Endodermal cell (in vitro differentiated cells): ENCODE results near the gene SEM1. TPM values are rescaled to one million over a fixed set of nuclear protein-coding genes. Genes with fewer than 3 reads are reported as not detected.

ENCODE experiments used
- DNase-seq: peaks from one replicate; pipeline ENCODE4 v3.0.0-alpha.2; 2017
- H3K27ac ChIP-seq: 2 replicates; pipeline ENCODE4 v1.5.1; 2013; ENCODE audit warnings: mild to moderate bottlenecking, low read depth, low read length, moderate library complexity
- H3K27me3 ChIP-seq: 2 replicates; pipeline ENCODE4 v1.6.1; 2013; ENCODE audit warnings: mild to moderate bottlenecking, low read length, moderate library complexity; ENCODE audit not compliant: insufficient read depth, control insufficient read depth, poor library complexity, severe bottlenecking
- H3K36me3 ChIP-seq: 2 replicates; pipeline ENCODE4 v1.7.0; 2013; ENCODE audit warnings: mild to moderate bottlenecking, low read length, moderate library complexity; ENCODE audit not compliant: control insufficient read depth, insufficient read depth
- H3K4me1 ChIP-seq: one replicate; pipeline ENCODE4 v1.7.0; 2013; ENCODE audit warnings: low read length; ENCODE audit not compliant: control insufficient read depth, insufficient read depth
- H3K4me3 ChIP-seq: 2 replicates; pipeline ENCODE4 v1.5.1; 2013; ENCODE audit warnings: mild to moderate bottlenecking, low read length, moderate library complexity
- H3K9ac ChIP-seq: 2 replicates; pipeline ENCODE4 v1.6.1; 2013; ENCODE audit warnings: mild to moderate bottlenecking, low read length, moderate library complexity; ENCODE audit not compliant: poor library complexity, severe bottlenecking; ENCODE audit errors: extremely low read depth
- H3K9me3 ChIP-seq: 2 replicates; pipeline ENCODE4 v1.6.1; 2013; ENCODE audit warnings: mild to moderate bottlenecking, low read length, moderate library complexity; ENCODE audit not compliant: control insufficient read depth
- H3K27ac Mint-ChIP-seq: 2 replicates; pipeline ENCODE4 v1.8.0; 2020; ENCODE audit warnings: mixed read lengths
- H3K27me3 Mint-ChIP-seq: 2 replicates; pipeline ENCODE4 v1.8.0; 2021; ENCODE audit warnings: mild to moderate bottlenecking, mixed read lengths; ENCODE audit not compliant: insufficient read depth
- H3K36me3 Mint-ChIP-seq: 2 replicates; pipeline ENCODE4 v1.8.0; 2020; ENCODE audit warnings: low read depth, mixed read lengths
- H3K4me1 Mint-ChIP-seq: 2 replicates; pipeline ENCODE4 v1.8.0; 2020; ENCODE audit warnings: mixed read lengths
- H3K4me3 Mint-ChIP-seq: 2 replicates; pipeline ENCODE4 v1.8.0; 2020; ENCODE audit warnings: mild to moderate bottlenecking, moderate library complexity, mixed read lengths
- H3K9me3 Mint-ChIP-seq: 2 replicates; pipeline ENCODE4 v1.8.0; 2020; ENCODE audit warnings: mild to moderate bottlenecking, mixed read lengths
- CTCF ChIP-seq: fragments of 200-600 bp; sonication (generic); conservative IDR thresholded peaks from 2 replicates; pipeline ENCODE4 v1.5.0; 2021; ENCODE audit warnings: antibody characterized with exemption, mild to moderate bottlenecking
- WGBS, 2 experiments: methylation state at CpG; one replicate each; pipeline versions ENCODE4 v1.1.5 to v1.1.7; 2013; ENCODE audit warnings: missing lambda C conversion rate in 2 of 2, mixed read lengths in 1 of 2; ENCODE audit not compliant: insufficient coverage in 1 of 2, insufficient read length in 1 of 2; 5-methylcytosine and 5-hydroxymethylcytosine counted together
- total RNA-seq, 2 donors: library from RNA; stranded (reverse); fragmentation: NEBNext Ultra II Directional in 1 of 2; extraction: Animal tissue kit (Norgen Biotek cat#: 25700) in 1 of 2; gene quantifications; 2 replicates in 1 of 2; 3 replicates in 1 of 2; pipeline ENCODE4 v1.2.1, GENCODE V29; 2021

SEM1 gene
- total RNA-seq, 2 donors from 2014 or later = 85.1 to 127 TPM

DNA sequence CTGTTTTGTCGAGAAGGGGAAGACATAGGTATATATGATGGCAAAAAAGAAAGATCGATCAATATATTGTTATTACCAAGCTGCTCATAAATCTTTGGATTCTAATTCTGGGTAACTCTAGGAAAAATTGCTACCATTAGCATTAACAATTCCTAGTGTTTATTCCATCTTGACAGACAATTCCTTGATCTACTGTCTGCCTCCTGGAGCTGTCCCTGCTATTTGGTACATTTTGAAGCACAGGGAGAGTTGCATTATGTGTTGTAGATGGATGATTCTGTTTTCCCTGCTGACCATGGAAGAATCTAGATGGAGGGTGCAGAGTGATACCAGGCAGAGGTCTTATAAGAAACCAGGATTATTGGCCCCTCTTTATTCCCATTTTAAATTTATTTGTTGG, 29.1 kb upstream of the SEM1 start:
- H3K27me3 Mint-ChIP-seq = peaks cover 28% of the 10 kb centered on the region
- H3K27ac ChIP-seq = no peak overlapping the region
- WGBS, 2 experiments = 88 to 100% methylated on average over 1 to 2 of the region's 2 CpGs
- H3K4me3 ChIP-seq = no peak overlapping the region
- H3K27me3 ChIP-seq = peaks cover 70% of the 10 kb centered on the region
- H3K4me1 ChIP-seq = no peaks in the 10 kb centered on the region
- no peak for TF ChIP-seq CTCF
- H3K9ac ChIP-seq = no peak overlapping the region
- H3K4me3 Mint-ChIP-seq = no peak overlapping the region
- H3K4me1 Mint-ChIP-seq = peaks cover 13% of the 10 kb centered on the region
- no peak overlapping the region for H3K27ac Mint-ChIP-seq
- no peaks in the 10 kb centered on the region for H3K36me3 Mint-ChIP-seq
- no peak for DNase-seq
- no peaks in the 10 kb centered on the region for H3K9me3 ChIP-seq
- H3K9me3 Mint-ChIP-seq = no peaks in the 10 kb centered on the region
- no peaks in the 10 kb centered on the region for H3K36me3 ChIP-seq

DNA sequence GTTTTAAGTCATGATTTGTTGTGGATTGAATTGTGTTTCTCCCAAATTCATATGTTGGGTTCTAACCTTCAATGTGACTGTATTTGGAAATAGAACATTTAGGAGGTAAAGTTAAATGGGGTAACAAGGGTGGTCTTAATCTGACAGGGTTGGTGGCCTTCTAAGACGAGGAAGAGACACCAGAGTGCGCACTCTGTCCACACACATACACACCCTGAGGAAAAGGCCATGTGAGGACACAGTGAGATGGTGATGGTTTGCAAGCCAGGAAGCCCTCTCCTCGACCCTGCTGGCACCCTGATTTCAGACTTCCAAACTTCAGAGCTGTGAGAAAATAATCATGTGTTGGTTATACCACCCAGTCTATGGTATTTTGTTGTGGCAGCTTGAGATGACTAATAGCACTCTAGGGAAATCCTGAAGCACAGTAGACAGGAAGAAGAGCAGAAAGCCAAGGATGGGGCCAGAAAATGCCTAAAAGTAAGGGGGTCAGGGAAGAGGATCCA, 28.0 kb upstream of the SEM1 start:
- TF ChIP-seq CTCF = no peak
- WGBS, 2 experiments = 92 to 93% methylated on average over 2 to 3 of the region's 3 CpGs
- Histone ChIP-seq H3K27me3 (peaks cover 74% of the 10 kb centered on the region), H3K9ac (no peak overlapping the region), H3K4me3 (no peak overlapping the region), H3K36me3 (no peaks in the 10 kb centered on the region), H3K4me1 (no peaks in the 10 kb centered on the region), H3K27ac (no peak overlapping the region), H3K9me3 (no peaks in the 10 kb centered on the region)
- no peaks in the 10 kb centered on the region for H3K36me3 Mint-ChIP-seq
- H3K4me1 Mint-ChIP-seq = peaks cover 13% of the 10 kb centered on the region
- H3K9me3 Mint-ChIP-seq = no peaks in the 10 kb centered on the region
- no peak overlapping the region for H3K27ac Mint-ChIP-seq
- peaks cover 22% of the 10 kb centered on the region for H3K27me3 Mint-ChIP-seq
- DNase-seq = no peak
- no peak overlapping the region for H3K4me3 Mint-ChIP-seq

GRCh38 chr7:96734343-96734742, 24.7 kb upstream of the SEM1 start:
- no peak overlapping the region for H3K9ac ChIP-seq
- H3K4me3 Mint-ChIP-seq = no peak overlapping the region
- no peaks in the 10 kb centered on the region for H3K9me3 ChIP-seq
- 76 to 94% methylated on average over 2 of the region's 2 CpGs for WGBS, 2 experiments
- no peaks in the 10 kb centered on the region for H3K27me3 Mint-ChIP-seq
- no peaks in the 10 kb centered on the region for H3K36me3 ChIP-seq
- H3K4me1 ChIP-seq = no peaks in the 10 kb centered on the region
- peaks cover 49% of the 10 kb centered on the region for H3K27me3 ChIP-seq
- no peak overlapping the region for H3K4me3 ChIP-seq
- H3K4me1 Mint-ChIP-seq = peaks cover 3% of the 10 kb centered on the region
- no peak overlapping the region for H3K27ac Mint-ChIP-seq
- no peaks in the 10 kb centered on the region for H3K36me3 Mint-ChIP-seq
- no peak for TF ChIP-seq CTCF
- H3K27ac ChIP-seq = no peak overlapping the region
- DNase-seq = no peak
- no peaks in the 10 kb centered on the region for H3K9me3 Mint-ChIP-seq
